Measurements from ENCODE around the gene LAMA5. TPM values are rescaled to one million over a fixed set of nuclear protein-coding genes. Genes with fewer than 3 reads are reported as not detected.
A peak's percentile ranks its signal among the peaks of the same experiment; 100 is the strongest.

LAMA5 gene
- total RNA-seq, 1 donor from 2014 or later, result 35.0 TPM

- H3K27ac Mint-ChIP-seq (ENCODE audit: unreplicated experiment), result no peak overlapping the region
- DNase-seq (ENCODE audit: low read depth, low spot score), result no peak
- no peak for TF ChIP-seq CTCF (conservative IDR thresholded peaks at IDR 0.05)
- H3K4me3 Mint-ChIP-seq, result peak overlapping the region; percentile 76
- H3K9me3 Mint-ChIP-seq, result no peaks in the 10 kb centered on the region
- peaks cover 13% of the 10 kb centered on the region for H3K27me3 Mint-ChIP-seq (ENCODE audit: low read depth)
- H3K4me1 Mint-ChIP-seq, result peaks cover 7% of the 10 kb centered on the region
- H3K36me3 Mint-ChIP-seq (ENCODE audit: low read depth), result no peaks in the 10 kb centered on the region
Observed at GRCh38 chr20:62367633-62368391, 700 bp upstream of the LAMA5 start.

- Mint-ChIP-seq H3K27me3 (ENCODE audit: low read depth) (peaks cover 13% of the 10 kb centered on the region), H3K9me3 (no peaks in the 10 kb centered on the region), H3K36me3 (ENCODE audit: low read depth) (no peaks in the 10 kb centered on the region), H3K27ac (ENCODE audit: unreplicated experiment) (no peak overlapping the region), H3K4me1 (peaks cover 6% of the 10 kb centered on the region), H3K4me3 (peak overlapping the region; percentile 27)
- TF ChIP-seq CTCF (conservative IDR thresholded peaks at IDR 0.05), result no peak
- no peak for DNase-seq (ENCODE audit: low read depth, low spot score)
Observed at GRCh38 chr20:62366370-62367135, 559 bp downstream of the LAMA5 start.

- Mint-ChIP-seq H3K4me3 (peak overlapping the region; percentile 27), H3K27me3 (ENCODE audit: low read depth) (peaks cover 13% of the 10 kb centered on the region), H3K36me3 (ENCODE audit: low read depth) (no peaks in the 10 kb centered on the region), H3K4me1 (peaks cover 6% of the 10 kb centered on the region), H3K9me3 (no peaks in the 10 kb centered on the region), H3K27ac (ENCODE audit: unreplicated experiment) (no peak overlapping the region)
- TF ChIP-seq CTCF (conservative IDR thresholded peaks at IDR 0.05), result no peak
- DNase-seq (ENCODE audit: low read depth, low spot score), result no peak
Observed at GRCh38 chr20:62365814-62366369, 1.2 kb downstream of the LAMA5 start.

- DNase-seq (ENCODE audit: low read depth, low spot score), result no peak
- TF ChIP-seq CTCF (conservative IDR thresholded peaks at IDR 0.05), result no peak
- peak overlapping the region; percentile 82 for H3K4me3 Mint-ChIP-seq
- no peaks in the 10 kb centered on the region for H3K36me3 Mint-ChIP-seq (ENCODE audit: low read depth)
- no peak overlapping the region for H3K27ac Mint-ChIP-seq (ENCODE audit: unreplicated experiment)
- no peaks in the 10 kb centered on the region for H3K9me3 Mint-ChIP-seq
- peaks cover 13% of the 10 kb centered on the region for H3K27me3 Mint-ChIP-seq (ENCODE audit: low read depth)
- peaks cover 6% of the 10 kb centered on the region for H3K4me1 Mint-ChIP-seq
Observed at GRCh38 chr20:62364911-62365736, 2.0 kb downstream of the LAMA5 start.
